CD1c-positive myeloid dendritic cell (primary cell): ENCODE results near the gene UBE2E2.
"Not testable (repeated sequence)": the region's sequence is repeated elsewhere in the genome, so short reads cannot be mapped to it uniquely, and the experiment has no call there.

Experiments used
- DNase-seq: peaks from one replicate; pipeline ENCODE4 v3.0.0-alpha.2; 2016; ENCODE audit errors: extremely low spot score

Gene UBE2E2

GRCh38 chr3:23202921-23203707 is at the start of gene UBE2E2:
TSS of gene UBE2E2 (plus strand) at chr3:23203327.
- peak; percentile 83 for DNase-seq

GRCh38 chr3:23153436-23153835 is 49.7 kb upstream of the UBE2E2 start:
- no peak for DNase-seq

- no peak for DNase-seq
These were observed 45.8 kb upstream of the UBE2E2 start for GRCh38 chr3:23157331-23157730.

GRCh38 chr3:23159929-23160328 is 43.2 kb upstream of the UBE2E2 start:
- DNase-seq, result peak; percentile 62

GRCh38 chr3:23161308-23161707 is 41.8 kb upstream of the UBE2E2 start:
- no peak for DNase-seq

GRCh38 chr3:23161896-23162570 is 41.1 kb upstream of the UBE2E2 start:
- peak; percentile 23 for DNase-seq

- no peak for DNase-seq
These were observed 40.2 kb upstream of the UBE2E2 start for GRCh38 chr3:23162934-23163333.

- peak; percentile 59 for DNase-seq
These were observed 38.4 kb upstream of the UBE2E2 start for GRCh38 chr3:23164746-23165145.

GRCh38 chr3:23165571-23165970 is 37.6 kb upstream of the UBE2E2 start:
- DNase-seq, result no peak

- no peak for DNase-seq
These were observed 36.9 kb upstream of the UBE2E2 start for GRCh38 chr3:23166276-23166675.

GRCh38 chr3:23166845-23167244 is 36.3 kb upstream of the UBE2E2 start:
- no peak for DNase-seq

- DNase-seq, result no peak
These were observed 33.6 kb upstream of the UBE2E2 start for GRCh38 chr3:23169551-23169950.

GRCh38 chr3:23170291-23170690 is 32.8 kb upstream of the UBE2E2 start:
- no peak for DNase-seq

GRCh38 chr3:23172059-23172458 is 31.1 kb upstream of the UBE2E2 start:
- DNase-seq, result no peak

- no peak for DNase-seq
These were observed 28.6 kb upstream of the UBE2E2 start for GRCh38 chr3:23174426-23175039.

- peak; percentile 51 for DNase-seq
These were observed 27.6 kb upstream of the UBE2E2 start for GRCh38 chr3:23175341-23176083.

- not testable (repeated sequence) for DNase-seq
These were observed 26.3 kb upstream of the UBE2E2 start for GRCh38 chr3:23176839-23177238.

GRCh38 chr3:23182996-23183513 is 20.1 kb upstream of the UBE2E2 start:
- DNase-seq, result no peak

- no peak for DNase-seq
These were observed 19.4 kb upstream of the UBE2E2 start for GRCh38 chr3:23183731-23184130.

GRCh38 chr3:23185861-23186260 is 17.3 kb upstream of the UBE2E2 start:
- DNase-seq, result no peak

- peak; percentile 48 for DNase-seq
These were observed 13.9 kb upstream of the UBE2E2 start for GRCh38 chr3:23189187-23189586.

- DNase-seq, result no peak
These were observed 10.3 kb upstream of the UBE2E2 start for GRCh38 chr3:23192816-23193215.
